Heart right ventricle (tissue), 16 donors: Measurements from ENCODE around the gene MT1H. TPM values are rescaled to one million over a fixed set of nuclear protein-coding genes. Genes with fewer than 3 reads are reported as not detected.

Experiments
- ATAC-seq, 8 donors: fragments of 200-7000 bp; cut with Tn5 transposase; one replicate each; pipeline ENCODE4 v1.9.1; 2020; ENCODE audit warnings: mild to moderate bottlenecking in 8 of 8, moderate library complexity in 8 of 8, moderate number of reproducible peaks in 1 of 8
- DNase-seq, 2 donors: peaks; one replicate each; pipeline ENCODE4 v3.0.0-alpha.2; 2020
- H3K27ac ChIP-seq, 10 donors: fragments of 200-600 bp; sonication (generic) in 2 of 10; one replicate each; pipeline versions ENCODE4 v1.5.0 to v1.8.0; 2020 to 2022; ENCODE audit warnings: mild to moderate bottlenecking in 3 of 10
- H3K27me3 ChIP-seq, 7 donors: fragments of 200-600 bp; one replicate each; pipeline ENCODE4 v1.8.0; 2021 to 2022; ENCODE audit warnings: mild to moderate bottlenecking in 2 of 7
- H3K36me3 ChIP-seq, 9 donors: fragments of 200-600 bp; sonication (generic) in 1 of 9; one replicate each; pipeline versions ENCODE4 v1.5.0 to v1.8.0; 2020 to 2022; ENCODE audit warnings: mild to moderate bottlenecking in 2 of 9
- H3K4me1 ChIP-seq, 9 donors: fragments of 200-600 bp; sonication (generic) in 1 of 9; one replicate each; pipeline versions ENCODE4 v1.5.0 to v1.8.0; 2020 to 2022; ENCODE audit warnings: mild to moderate bottlenecking in 4 of 9
- H3K4me3 ChIP-seq, 10 donors: fragments of 200-600 bp; sonication (generic) in 2 of 10; one replicate each; pipeline versions ENCODE4 v1.5.0 to v1.8.0; 2020 to 2022; ENCODE audit warnings: mild to moderate bottlenecking in 7 of 10, moderate library complexity in 2 of 10
- H3K9me3 ChIP-seq, 11 donors: fragments of 200-600 bp in 10 of 11; sonication (generic) in 2 of 11; one replicate each; pipeline versions ENCODE4 v1.5.0 to v1.8.0; 2013 to 2022; ENCODE audit warnings: mild to moderate bottlenecking in 2 of 11, control low read depth in 1 of 11, moderate library complexity in 1 of 11
- CTCF ChIP-seq, 9 donors: fragments of 200-600 bp; sonication (generic) in 2 of 9; IDR thresholded peaks; one replicate each; pipeline versions ENCODE4 v1.5.0 to v1.8.0; 2021 to 2022; ENCODE audit warnings: antibody characterized with exemption in 9 of 9, mild to moderate bottlenecking in 5 of 9, moderate library complexity in 1 of 9
- WGBS, 2 donors: extraction: QIAGEN DNeasy Blood & Tissue Kit; methylation state at CpG; one replicate each; pipeline ENCODE4 v1.1.7; 2013; ENCODE audit warnings: inconsistent platforms in 1 of 2; 5-methylcytosine and 5-hydroxymethylcytosine counted together
- intact Hi-C, 10 donors: fragments of 100-400 bp; cut with DNase I; formaldehyde crosslinking; loops; one replicate each; pipeline versions ENCODE4 v1.11.1 to v1.14.2; 2022
- polyA plus RNA-seq, 2 donors: library from polyadenylated mRNA; stranded (reverse); fragments of 200-250 nt; gene quantifications; one replicate each; pipeline ENCODE4 v1.2.3, GENCODE V29; 2013
- total RNA-seq, 10 donors: library from RNA; stranded (reverse); fragmentation: NEBNext Ultra II Directional in 3 of 10; extraction: Animal tissue kit (Norgen Biotek cat#: 25700) in 3 of 10; gene quantifications; one replicate each; pipeline versions ENCODE4 v1.2.1 to v1.2.4, GENCODE V29; 2021 to 2023
- donor health status: Arrhythmogenic right ventricular cardiomyopathy.
- donor health status: ischemic (EF 13 %, LVEDD 7.1; RV severe dilation, severe dysfunction).
- donor health status: healthy with polysubstance abuse.
- donor health status: DM: no; HTN: yes; CAD: no.
- donor health status: DM: no; HTN: no; CAD: no.
- donor health status: ischemic (EF 25% LVEDD 6.9; RV normal size, moderate dysfunction).
- donor health status: ischemic (EF 25% LVEDD 5.7; RV mildly dilated, moderate dysfunction).
- donor health status: healthy.
- donor health status: DM: yes; HTN: yes; CAD: no.
- donor health status: Ischemic cardiomyopathy.
- donor health status: ischemic (EF 35%, LVEDD 5.7; RV mildly dilated, moderate dysfunction).
- donor health status: nonischemic (EF 11% LVEDD 7.7; RV severe dilation, severe dysfunction).
- donor health status: DM: yes; HTN: yes; CAD: no.
- donor health status: PGD.
- donor health status: ischemic (EF 29% LVEDD 5.4; RV normal size, mild dysfunction).
- donor health status: nonischemic (EF 23%, LVEDD 6.1; RV moderate dilation, normal function).

MT1H gene
- total and polyA plus RNA-seq, 12 donors: 2.4 TPM; not detected in 11

GRCh38 chr16:56625140-56625942, 44.3 kb upstream of the MT1H start, which contains the start of gene MT1E:
MT1E (plus strand) TSS chr16:56625781; CDS start chr16:56625852, 71 bp downstream.
- peaks cover 0 to 4% (median 0%) of the 10 kb centered on the region in 7 donors for H3K27me3 ChIP-seq
- intact Hi-C loops: loop anchor here in 3 of 10 donors (1.0 to 5.0 kb wide), 4 partner anchors 14 to 57 kb away; partner anchors contain the start of genes MT1X (in 2 of the 3) and MT2A (in 1 of the 3)
- H3K27ac ChIP-seq: peak within 1 kb of the TSS; percentile 76 to 98 (median 93)
- no peaks in the 10 kb centered on the region for H3K36me3 ChIP-seq
- DNase-seq (peak; percentile 85 to 86), ATAC-seq (peak; percentile 92 to 96 (median 94))
- peak in 1 of 9 donors; percentile 2 for TF ChIP-seq CTCF (IDR thresholded peaks at IDR 0.05)
- H3K4me1 ChIP-seq: peaks cover 0 to 29% (median 14%) of the 10 kb centered on the region in 9 donors
- H3K9me3 ChIP-seq: no peaks in the 10 kb centered on the region
- 2% methylated on average over 62 of the region's 62 CpGs for WGBS, 2 donors
- peak within 1 kb of the TSS; percentile 26 to 82 (median 67) for H3K4me3 ChIP-seq

GRCh38 chr16:56625943-56626654, 43.5 kb upstream of the MT1H start:
- ATAC-seq (peak; percentile 74 to 90 (median 85)), DNase-seq (peak; percentile 55 to 76)
- peak overlapping the region; percentile 76 to 98 (median 93) for H3K27ac ChIP-seq
- 30 to 35% methylated on average over 16 of the region's 16 CpGs for WGBS, 2 donors
- no peak for TF ChIP-seq CTCF (IDR thresholded peaks at IDR 0.05)
- H3K4me3 ChIP-seq: peak overlapping the region; percentile 26 to 82 (median 67)
- no peaks in the 10 kb centered on the region for H3K9me3 ChIP-seq
- H3K36me3 ChIP-seq: no peaks in the 10 kb centered on the region
- H3K4me1 ChIP-seq: peaks cover 0 to 27% (median 14%) of the 10 kb centered on the region in 9 donors
- intact Hi-C loops: loop anchor here in 4 of 10 donors (1.0 to 5.0 kb wide), 4 partner anchors 15 to 56 kb away; partner anchors contain the start of genes MT1X (in 2 of the 4) and MT2A (in 2 of the 4)
- H3K27me3 ChIP-seq: peaks cover 0 to 8% (median 0%) of the 10 kb centered on the region in 7 donors

GRCh38 chr16:56626685-56627084, 42.9 kb upstream of the MT1H start:
- intact Hi-C loops: loop anchor here in 3 of 10 donors (2.0 to 5.0 kb wide), 2 partner anchors 18 to 56 kb away; partner anchors contain the start of genes MT1X (in 2 of the 3) and MT2A (in 1 of the 3)
- peak in 3 of 8 donors; percentile 25 to 38 (median 37) for ATAC-seq

More at GRCh38 chr16:56626685-56627084, 42.9 kb upstream of the MT1H start:
- H3K9me3 ChIP-seq: no peaks in the 10 kb centered on the region
- WGBS, 2 donors: 54 to 60% methylated on average over 7 of the region's 7 CpGs
- TF ChIP-seq CTCF (IDR thresholded peaks at IDR 0.05): no peak
- peaks cover 0 to 13% (median 0%) of the 10 kb centered on the region in 7 donors for H3K27me3 ChIP-seq
- peak overlapping the region; percentile 76 to 98 (median 93) for H3K27ac ChIP-seq
- H3K36me3 ChIP-seq: no peaks in the 10 kb centered on the region
- H3K4me1 ChIP-seq: peaks cover 0 to 25% (median 15%) of the 10 kb centered on the region in 9 donors
- DNase-seq: no peak
- peak overlapping the region; percentile 26 to 82 (median 67) for H3K4me3 ChIP-seq
